Naive thymus-derived CD4-positive, alpha-beta T cell (primary cell): ENCODE data around the gene GSG1. TPM values are rescaled to one million over a fixed set of nuclear protein-coding genes. Genes with fewer than 3 reads are reported as not detected.

ENCODE experiments used
- ATAC-seq: fragments of 150-1000 bp; cut with Tn5 transposase; 2 replicates; pipeline ENCODE4 v1.10.0; 2021; ENCODE audit warnings: mild to moderate bottlenecking, moderate library complexity
- CTCF ChIA-PET: fragments of 350-600 bp; sonication (Branson Sonifier 250); formaldehyde crosslinking; loops from one replicate; lab custom pipeline; 2021; ENCODE audit warnings: antibody characterized with exemption; lab: Charles Lee
- POLR2A ChIA-PET: fragments of 350-600 bp; sonication (Branson Sonifier 250); formaldehyde crosslinking; loops from one replicate; lab custom pipeline; 2021; ENCODE audit warnings: antibody characterized with exemption, inconsistent platforms; lab: Charles Lee
- DNase-seq, 9 donors: peaks; one replicate each; pipeline versions ENCODE4 v3.0.0 to v3.0.0-alpha.2; 2020 to 2022; ENCODE audit warnings: mixed read lengths in 1 of 9
- H3K27ac ChIP-seq: one replicate; pipeline ENCODE4 v1.7.0; 2013; ENCODE audit warnings: mild to moderate bottlenecking, low read depth, low read length, moderate library complexity
- H3K27me3 ChIP-seq, 2 donors: one replicate each; pipeline ENCODE4 v1.7.0; 2013; ENCODE audit warnings: low read length in 2 of 2, mild to moderate bottlenecking in 2 of 2, moderate library complexity in 2 of 2; ENCODE audit not compliant: control insufficient read depth in 2 of 2, insufficient read depth in 2 of 2
- H3K36me3 ChIP-seq, 3 experiments: 1 replicate in 2 of 3; 2 replicates in 1 of 3; pipeline ENCODE4 v1.7.0; 2013; ENCODE audit warnings: low read length in 3 of 3, mild to moderate bottlenecking in 3 of 3, moderate library complexity in 1 of 3; ENCODE audit not compliant: insufficient read depth in 3 of 3, control insufficient read depth in 2 of 3
- H3K4me1 ChIP-seq, 2 donors: one replicate each; pipeline ENCODE4 v1.7.0; 2013; ENCODE audit warnings: low read length in 2 of 2, mild to moderate bottlenecking in 2 of 2, moderate library complexity in 1 of 2; ENCODE audit not compliant: control insufficient read depth in 2 of 2, insufficient read depth in 2 of 2
- H3K4me3 ChIP-seq: 2 replicates; pipeline ENCODE4 v1.7.0; 2013; ENCODE audit warnings: mild to moderate bottlenecking, low read length
- H3K9me3 ChIP-seq, 3 experiments: 1 replicate in 2 of 3; 2 replicates in 1 of 3; pipeline ENCODE4 v1.7.0; 2013; ENCODE audit warnings: low read length in 3 of 3; ENCODE audit not compliant: control insufficient read depth in 2 of 3
- H3K27ac Mint-ChIP-seq, 9 donors: one replicate each; pipeline ENCODE4 v1.8.0; 2020 to 2022; ENCODE audit warnings: mixed read lengths in 9 of 9, mild to moderate bottlenecking in 8 of 9, moderate library complexity in 5 of 9, inconsistent platforms in 2 of 9
- H3K27me3 Mint-ChIP-seq, 5 donors: one replicate each; pipeline ENCODE4 v1.8.0; 2021 to 2022; ENCODE audit warnings: mixed read lengths in 5 of 5, mild to moderate bottlenecking in 1 of 5
- H3K36me3 Mint-ChIP-seq, 5 donors: one replicate each; pipeline ENCODE4 v1.8.0; 2020 to 2022; ENCODE audit warnings: mixed read lengths in 5 of 5, mild to moderate bottlenecking in 3 of 5, inconsistent platforms in 1 of 5
- H3K4me1 Mint-ChIP-seq, 7 donors: one replicate each; pipeline ENCODE4 v1.8.0; 2020 to 2022; ENCODE audit warnings: mixed read lengths in 7 of 7, mild to moderate bottlenecking in 3 of 7, inconsistent platforms in 1 of 7
- H3K4me3 Mint-ChIP-seq, 10 donors: one replicate each; pipeline ENCODE4 v1.8.0; 2020 to 2022; ENCODE audit warnings: mild to moderate bottlenecking in 10 of 10, mixed read lengths in 10 of 10, moderate library complexity in 6 of 10, inconsistent platforms in 2 of 10
- H3K9me3 Mint-ChIP-seq, 11 donors: one replicate each; pipeline ENCODE4 v1.8.0; 2020 to 2022; ENCODE audit warnings: mixed read lengths in 11 of 11, mild to moderate bottlenecking in 4 of 11, inconsistent platforms in 1 of 11, moderate library complexity in 1 of 11
- intact Hi-C, 2 donors: fragments of 100-400 bp; cut with micrococcal nuclease; formaldehyde crosslinking; loops; one replicate each; pipeline ENCODE4 v1.15.1; 2023
- polyA plus RNA-seq, 2 donors: library from polyadenylated mRNA; unstranded; fragments of 300-500 nt; fragmentation: Illumina TruSeq; gene quantifications; one replicate each; pipeline ENCODE4 v1.2.3, GENCODE V29; 2021
- total RNA-seq, 6 experiments: library from RNA in 5 of 6; stranded (reverse) in 5 of 6; gene quantifications; 1 replicate in 5 of 6; 2 replicates in 1 of 6; pipeline ENCODE4 v1.2.3 and lab custom pipeline; 2021 to 2026

GSG1 gene
- total and polyA plus RNA-seq, 7 experiments from 2014 or later, result not detected

DNA sequence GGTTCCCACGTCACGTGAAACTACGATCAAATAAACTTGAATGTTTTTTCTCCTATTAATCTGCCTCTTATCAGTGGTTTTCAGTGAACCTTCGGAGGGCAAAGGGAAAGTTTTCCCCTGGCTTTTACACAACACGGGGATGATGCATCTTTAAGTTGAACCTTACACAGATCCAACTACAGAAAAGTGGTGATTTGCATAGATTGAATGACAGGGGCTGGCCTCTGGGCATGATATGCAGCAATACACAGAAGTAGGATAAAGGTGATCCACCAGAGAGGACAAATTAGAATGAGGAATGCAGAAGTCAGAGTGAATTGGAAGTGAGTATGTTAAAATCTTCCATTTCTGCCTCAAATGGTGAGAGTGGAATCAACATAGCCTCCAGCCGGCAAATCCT, 11.6 kb downstream of the GSG1 start:
- H3K9me3 ChIP-seq, result no peaks in the 10 kb centered on the region
- Mint-ChIP-seq H3K36me3 (no peaks in the 10 kb centered on the region), H3K4me1 (no peaks in the 10 kb centered on the region), H3K27ac (no peak overlapping the region), H3K4me3 (no peak overlapping the region), H3K27me3 (peaks cover 0 to 7% (median 0%) of the 10 kb centered on the region in 5 donors), H3K9me3 (no peaks in the 10 kb centered on the region)
- intact Hi-C loops, result no loop called here
- no peaks in the 10 kb centered on the region for H3K27me3 ChIP-seq
- no peak overlapping the region for H3K4me3 ChIP-seq
- ChIA-PET CTCF (interaction anchor here (2.4 kb wide), 1 partner anchor 120 kb away, joined by 13 read pairs; no protein-coding TSS in a partner anchor), POLR2A (no interaction called here)
- no peak for DNase-seq
- H3K4me1 ChIP-seq, result no peaks in the 10 kb centered on the region
- no peak for ATAC-seq
- no peaks in the 10 kb centered on the region for H3K36me3 ChIP-seq
- no peak overlapping the region for H3K27ac ChIP-seq

DNA sequence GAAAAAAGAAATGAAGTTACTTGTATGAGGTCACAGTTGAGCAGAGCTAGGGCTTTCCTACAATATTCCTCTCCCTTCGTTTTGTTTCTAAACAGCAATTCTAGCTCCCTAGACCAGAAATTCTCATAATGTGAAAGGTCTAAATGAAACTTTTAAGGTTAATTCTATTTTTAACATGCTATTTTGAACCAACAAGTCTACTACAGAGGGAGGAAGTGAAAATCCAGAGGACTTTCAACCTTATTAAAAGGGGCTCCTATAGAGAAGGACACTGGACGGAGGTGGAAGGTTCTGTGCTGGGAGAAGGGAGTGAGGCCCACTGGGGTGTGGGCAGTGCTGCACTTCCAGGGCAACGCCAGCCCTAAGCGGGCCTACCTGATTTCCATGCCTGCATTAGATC, 13.4 kb downstream of the GSG1 start:
- no peaks in the 10 kb centered on the region for H3K4me1 ChIP-seq
- no peak overlapping the region for H3K27ac Mint-ChIP-seq
- POLR2A ChIA-PET, result no interaction called here
- no peak overlapping the region for H3K27ac ChIP-seq
- ATAC-seq, result no peak
- H3K27me3 ChIP-seq, result no peaks in the 10 kb centered on the region
- no peak overlapping the region for H3K4me3 ChIP-seq
- CTCF ChIA-PET, result interaction anchor here (3.4 kb wide), 1 partner anchor 122 kb away, joined by 8 read pairs; no protein-coding TSS in a partner anchor
- intact Hi-C loops, result no loop called here
- no peak overlapping the region for H3K4me3 Mint-ChIP-seq
- no peaks in the 10 kb centered on the region for H3K9me3 ChIP-seq
- H3K36me3 Mint-ChIP-seq, result peaks cover 0 to 11% (median under 1%) of the 10 kb centered on the region in 5 donors
- DNase-seq, result no peak
- H3K36me3 ChIP-seq, result no peaks in the 10 kb centered on the region
- H3K27me3 Mint-ChIP-seq, result peaks cover 0 to 7% (median 0%) of the 10 kb centered on the region in 5 donors
- peaks cover 0 to under 1% (median 0%) of the 10 kb centered on the region in 7 donors for H3K4me1 Mint-ChIP-seq
- H3K9me3 Mint-ChIP-seq, result peaks cover 0 to 2% (median 0%) of the 10 kb centered on the region in 11 donors

GRCh38 chr12:13088496-13088895, 15.0 kb downstream of the GSG1 start:
- H3K27me3 ChIP-seq, result no peaks in the 10 kb centered on the region
- ChIA-PET CTCF (interaction anchor here (0.6 to 3.4 kb wide), 2 partner anchors 8 to 123 kb away, joined by 3 to 8 read pairs; no protein-coding TSS in a partner anchor), POLR2A (no interaction called here)
- H3K4me1 Mint-ChIP-seq, result peaks cover 0 to 3% (median 0%) of the 10 kb centered on the region in 7 donors
- no peak for ATAC-seq
- H3K27ac Mint-ChIP-seq, result no peak overlapping the region
- peaks cover 0 to 26% (median 5%) of the 10 kb centered on the region in 5 donors for H3K36me3 Mint-ChIP-seq
- peaks cover 0 to 2% (median 0%) of the 10 kb centered on the region in 5 donors for H3K27me3 Mint-ChIP-seq
- H3K9me3 ChIP-seq, result no peaks in the 10 kb centered on the region
- H3K4me1 ChIP-seq, result no peaks in the 10 kb centered on the region
- H3K36me3 ChIP-seq, result no peaks in the 10 kb centered on the region
- intact Hi-C loops, result no loop called here
- DNase-seq, result no peak
- H3K4me3 Mint-ChIP-seq, result no peak overlapping the region
- no peak overlapping the region for H3K27ac ChIP-seq
- peaks cover 0 to 3% (median 0%) of the 10 kb centered on the region in 11 donors for H3K9me3 Mint-ChIP-seq
- H3K4me3 ChIP-seq, result no peak overlapping the region

- Mint-ChIP-seq H3K4me3 (no peak overlapping the region), H3K9me3 (peaks cover 0 to 3% (median 0%) of the 10 kb centered on the region in 11 donors), H3K36me3 (peaks cover 0 to 29% (median 5%) of the 10 kb centered on the region in 5 donors), H3K4me1 (peaks cover 0 to 3% (median 0%) of the 10 kb centered on the region in 7 donors), H3K27ac (no peak overlapping the region), H3K27me3 (peaks cover 0 to 2% (median 0%) of the 10 kb centered on the region in 5 donors)
- Histone ChIP-seq H3K36me3 (no peaks in the 10 kb centered on the region), H3K4me1 (no peaks in the 10 kb centered on the region), H3K27ac (no peak overlapping the region), H3K4me3 (no peak overlapping the region), H3K9me3 (no peaks in the 10 kb centered on the region), H3K27me3 (no peaks in the 10 kb centered on the region)
- ChIA-PET CTCF (interaction anchor here (0.5 to 3.4 kb wide), 2 partner anchors 13 to 124 kb away, joined by 3 to 8 read pairs; no protein-coding TSS in a partner anchor), POLR2A (no interaction called here)
- DNase-seq, result no peak
- no peak for ATAC-seq
- intact Hi-C loops, result no loop called here
These were observed 15.7 kb downstream of the GSG1 start for GRCh38 chr12:13087766-13088165.

- Histone ChIP-seq H3K4me3 (no peak overlapping the region), H3K27me3 (no peaks in the 10 kb centered on the region), H3K4me1 (no peaks in the 10 kb centered on the region), H3K9me3 (no peaks in the 10 kb centered on the region), H3K27ac (no peak overlapping the region), H3K36me3 (peaks cover 0 to 1% (median 0%) of the 10 kb centered on the region in 3 experiments)
- Mint-ChIP-seq H3K4me1 (peaks cover 0 to 3% (median 0%) of the 10 kb centered on the region in 7 donors), H3K4me3 (no peak overlapping the region), H3K9me3 (peaks cover 0 to 3% (median 0%) of the 10 kb centered on the region in 11 donors), H3K27me3 (peaks cover 0 to 1% (median 0%) of the 10 kb centered on the region in 5 donors), H3K36me3 (peaks cover 0 to 38% (median 9%) of the 10 kb centered on the region in 5 donors), H3K27ac (no peak overlapping the region)
- CTCF ChIA-PET, result no interaction called here
- ATAC-seq, result no peak
- DNase-seq, result no peak
- POLR2A ChIA-PET, result no interaction called here
- intact Hi-C loops, result no loop called here
These were observed 17.3 kb downstream of the GSG1 start for GRCh38 chr12:13085968-13086686.

DNA sequence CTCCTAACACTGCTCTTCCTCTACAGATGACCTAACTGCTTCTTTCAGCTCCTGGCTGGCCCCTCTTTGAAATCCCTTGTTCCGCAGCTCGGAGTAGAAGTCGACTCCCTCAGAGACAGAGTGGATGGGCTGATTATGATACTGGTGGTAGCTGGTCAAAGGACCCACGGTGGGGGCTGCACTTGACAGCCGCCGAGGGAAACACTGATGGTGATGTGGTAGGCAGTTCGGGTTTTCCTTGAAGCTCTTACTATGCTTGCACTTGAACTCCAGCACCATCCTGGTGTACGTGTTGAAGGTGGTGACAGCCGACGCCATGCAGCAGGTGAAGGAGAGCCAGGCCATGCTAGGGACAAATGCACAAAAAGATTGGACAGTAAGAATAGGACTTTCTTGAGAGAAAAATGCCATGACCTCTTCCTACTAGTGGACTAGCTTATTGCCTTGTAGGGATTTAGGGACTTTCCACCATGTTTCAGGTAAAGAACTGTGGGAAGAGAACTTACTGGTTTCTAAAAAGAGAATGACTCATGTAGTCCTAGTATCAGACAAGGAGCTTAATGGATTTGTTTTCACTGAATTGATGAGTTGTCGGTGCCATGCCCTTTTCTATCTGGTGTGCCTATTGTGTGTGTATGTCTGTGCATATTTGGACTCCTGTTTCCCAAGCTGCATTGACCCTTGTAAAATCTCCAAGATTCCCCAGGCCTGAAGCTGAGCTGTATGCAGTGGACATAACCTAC, 18.4 kb downstream of the GSG1 start:
- Mint-ChIP-seq H3K27me3 (no peaks in the 10 kb centered on the region), H3K4me3 (no peak overlapping the region), H3K4me1 (peaks cover 0 to 3% (median 0%) of the 10 kb centered on the region in 7 donors), H3K27ac (no peak overlapping the region), H3K36me3 (peaks cover 0 to 49% (median 20%) of the 10 kb centered on the region in 5 donors), H3K9me3 (peaks cover 0 to 3% (median 0%) of the 10 kb centered on the region in 11 donors)
- Histone ChIP-seq H3K9me3 (no peaks in the 10 kb centered on the region), H3K4me3 (no peak overlapping the region), H3K4me1 (no peaks in the 10 kb centered on the region), H3K27ac (no peak overlapping the region), H3K27me3 (no peaks in the 10 kb centered on the region), H3K36me3 (peaks cover 0 to 3% (median 0%) of the 10 kb centered on the region in 3 experiments)
- ChIA-PET POLR2A (no interaction called here), CTCF (no interaction called here)
- intact Hi-C loops, result no loop called here
- DNase-seq (no peak), ATAC-seq (no peak)
